Fibroblast of the aortic adventitia (primary cell): ENCODE data around the gene MALSU1. TPM values are rescaled to one million over a fixed set of nuclear protein-coding genes. Genes with fewer than 3 reads are reported as not detected.
A peak's percentile ranks its signal among the peaks of the same experiment; 100 is the strongest.

ENCODE experiments used
- DNase-seq: peaks from one replicate; pipeline ENCODE4 v3.0.0-alpha.2; 2010; ENCODE audit warnings: low read depth
- H3K4me3 ChIP-seq: 2 replicates; pipeline ENCODE4 v1.5.1; 2011; ENCODE audit warnings: low read depth, mild to moderate bottlenecking, control low read depth, low read length, moderate library complexity
- CTCF ChIP-seq: IDR thresholded peaks from 2 replicates; pipeline ENCODE4 v1.5.1; 2011; ENCODE audit warnings: mild to moderate bottlenecking, low read length, control low read depth, inconsistent platforms; ENCODE audit not compliant: insufficient read depth
- total RNA-seq: library from RNA; depleted of rRNA; stranded (reverse); fragments of >200 nt; gene quantifications from 2 replicates; pipeline ENCODE4 v1.2.3, GENCODE V29; 2012; ENCODE audit warnings: low replicate concordance

MALSU1 gene
- total RNA-seq, 1 donor, result 55.2 TPM

- no peak for DNase-seq
- H3K4me3 ChIP-seq, result no peak overlapping the region
- TF ChIP-seq CTCF, result no peak
These were observed 23.2 kb upstream of the MALSU1 start for GRCh38 chr7:23275912-23276311.

GRCh38 chr7:23276376-23276775, 22.8 kb upstream of the MALSU1 start:
- no peak for DNase-seq
- peak; percentile 18 for TF ChIP-seq CTCF
- no peak overlapping the region for H3K4me3 ChIP-seq

GRCh38 chr7:23276947-23277346, 22.2 kb upstream of the MALSU1 start:
- TF ChIP-seq CTCF, result no peak
- H3K4me3 ChIP-seq, result no peak overlapping the region
- no peak for DNase-seq

- H3K4me3 ChIP-seq, result no peak overlapping the region
- DNase-seq, result peak; percentile 77
- peak; percentile 92 for TF ChIP-seq CTCF
These were observed 21.7 kb upstream of the MALSU1 start for GRCh38 chr7:23277359-23277989.

GRCh38 chr7:23279819-23280525, 19.2 kb upstream of the MALSU1 start:
- no peak overlapping the region for H3K4me3 ChIP-seq
- DNase-seq, result no peak
- no peak for TF ChIP-seq CTCF

GRCh38 chr7:23283086-23283485, 16.1 kb upstream of the MALSU1 start:
- no peak overlapping the region for H3K4me3 ChIP-seq
- no peak for TF ChIP-seq CTCF
- DNase-seq, result no peak

GRCh38 chr7:23284871-23285270, 14.3 kb upstream of the MALSU1 start:
- TF ChIP-seq CTCF, result no peak
- no peak overlapping the region for H3K4me3 ChIP-seq
- no peak for DNase-seq
